T-helper 22 cell (primary cell): ENCODE measurements around the gene OR2S2.

Source experiments
- DNase-seq: peaks from one replicate; pipeline ENCODE4 v3.0.0-alpha.2; 2020; ENCODE audit warnings: low read depth

Gene OR2S2

DNA sequence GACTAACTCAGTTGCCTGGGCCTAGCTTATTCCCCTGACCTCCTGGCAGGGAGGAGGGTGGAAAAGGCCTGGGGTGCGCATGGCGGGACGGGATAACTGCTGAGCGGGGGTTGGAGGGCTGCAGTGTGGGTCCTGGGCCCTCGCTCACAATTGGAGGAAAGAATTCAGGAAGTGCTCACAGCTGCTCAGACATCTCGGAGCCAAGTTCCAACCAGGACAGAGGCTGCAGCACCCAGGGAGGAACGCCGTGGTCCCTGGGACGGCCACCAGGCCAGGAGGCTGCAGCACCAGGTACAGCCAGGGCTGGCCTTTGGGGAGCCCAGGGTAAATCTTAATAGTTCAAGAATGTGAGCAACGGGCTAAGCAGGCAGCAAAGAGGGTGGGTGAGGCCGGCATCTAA, 48.7 kb downstream of the OR2S2 start, which contains the start of gene SPAAR:
Gene SPAAR, plus strand, starts transcription at position 217 of the 400 bp plus-strand sequence. CDS start 974 bp downstream, outside the sequence.
- no peak for DNase-seq

- no peak for DNase-seq
Measured at GRCh38 chr9:35908504-35909125, 49.3 kb downstream of the OR2S2 start.

- DNase-seq, result no peak
Measured at GRCh38 chr9:35907711-35908503, 50.0 kb downstream of the OR2S2 start.
